PC-9 (cell line): ENCODE data around the gene TPSG1. TPM values are rescaled to one million over a fixed set of nuclear protein-coding genes. Genes with fewer than 3 reads are reported as not detected.

ENCODE experiments used
- BruUV-seq: library from RNA; stranded (reverse); fragments of 400-500 nt; replicated peaks from 2 replicates; lab custom pipeline; 2021; lab: Mats Ljungman, UMichigan
- CTCF ChIA-PET: fragments of 300-600 bp; sonication (Branson Sonifier 250); formaldehyde crosslinking; loops from one replicate; lab custom pipeline; 2022; ENCODE audit warnings: antibody characterized with exemption; lab: Charles Lee
- POLR2A ChIA-PET: fragments of 300-600 bp; sonication (Branson Sonifier 250); formaldehyde crosslinking; loops from one replicate; lab custom pipeline; 2022; ENCODE audit warnings: antibody characterized with exemption; ENCODE audit not compliant: unreplicated experiment; lab: Charles Lee
- DNase-seq, 2 experiments: peaks; one replicate each; pipeline versions ENCODE4 v3.0.0 to v3.0.0-alpha.2; 2015 to 2022; ENCODE audit warnings: mixed read lengths in 1 of 2
- H2AFZ ChIP-seq: fragments of 200-600 bp; sonication (generic); 2 replicates; pipeline ENCODE4 v1.8.1; 2017; ENCODE audit warnings: antibody characterized with exemption
- H3F3A ChIP-seq: fragments of 200-600 bp; sonication (generic); 2 replicates; pipeline ENCODE4 v1.8.1; 2017; ENCODE audit warnings: antibody characterized with exemption, mild to moderate bottlenecking, low read depth; ENCODE audit not compliant: insufficient read depth
- H3K27ac ChIP-seq: fragments of 200-600 bp; sonication (generic); 2 replicates; pipeline ENCODE4 v1.6.1; 2016; ENCODE audit warnings: mixed run types
- H3K27me3 ChIP-seq: fragments of 200-600 bp; sonication (generic); 2 replicates; pipeline ENCODE4 v1.6.1; 2016; ENCODE audit warnings: low read depth, mixed run types; ENCODE audit not compliant: insufficient read depth
- H3K36me3 ChIP-seq: fragments of 200-600 bp; sonication (generic); 2 replicates; pipeline ENCODE4 v1.6.1; 2016; ENCODE audit warnings: low read depth, mixed run types
- H3K4me1 ChIP-seq: fragments of 200-600 bp; sonication (generic); replicated peaks from 2 replicates; pipeline ENCODE4 v1.6.1; 2016; ENCODE audit warnings: mixed run types; ENCODE audit not compliant: insufficient read depth
- H3K4me2 ChIP-seq: fragments of 200-600 bp; sonication (generic); 2 replicates; pipeline ENCODE4 v1.6.1; 2017; ENCODE audit warnings: mixed run types
- H3K4me3 ChIP-seq: fragments of 200-600 bp; sonication (generic); 2 replicates; pipeline ENCODE4 v1.6.1; 2016; ENCODE audit warnings: mixed run types
- H3K79me2 ChIP-seq: fragments of 200-600 bp; sonication (generic); 2 replicates; pipeline ENCODE4 v1.6.1; 2017; ENCODE audit warnings: low read depth, mixed run types
- H3K9me2 ChIP-seq: fragments of 200-600 bp; sonication (generic); 2 replicates; pipeline ENCODE4 v1.8.1; 2017; ENCODE audit warnings: mild to moderate bottlenecking; ENCODE audit not compliant: insufficient read depth
- H3K9me3 ChIP-seq: fragments of 200-600 bp; sonication (generic); 2 replicates; pipeline ENCODE4 v1.8.1; 2016; ENCODE audit warnings: low read depth; ENCODE audit not compliant: insufficient read depth
- H4K20me1 ChIP-seq: fragments of 200-600 bp; sonication (generic); 2 replicates; pipeline ENCODE4 v1.8.1; 2017; ENCODE audit not compliant: insufficient read depth
- EZH2 ChIP-seq: fragments of 200-600 bp; sonication (generic); IDR thresholded peaks from 2 replicates; pipeline ENCODE4 v1.8.0; 2017; ENCODE audit warnings: antibody characterized with exemption, low read depth
- intact Hi-C: fragments of 100-400 bp; cut with micrococcal nuclease; formaldehyde crosslinking; loops from one replicate; pipeline ENCODE4 v1.10.0; 2022; ENCODE audit not compliant: unreplicated experiment
- total RNA-seq: library from RNA; stranded (reverse); gene quantifications from 2 replicates; pipeline ENCODE4 v1.2.3, GENCODE V29; 2021
- TF ChIP-seq, protein P1 (sequence below): fragments of 200-600 bp; sonication (generic); conservative IDR thresholded peaks from 2 replicates; pipeline ENCODE4 v1.6.1; 2017; ENCODE audit warnings: mixed run types, antibody characterized with exemption, mild to moderate bottlenecking, moderate library complexity

Gene TPSG1
- total RNA-seq, 1 experiment from 2014 or later, result not detected

DNA sequence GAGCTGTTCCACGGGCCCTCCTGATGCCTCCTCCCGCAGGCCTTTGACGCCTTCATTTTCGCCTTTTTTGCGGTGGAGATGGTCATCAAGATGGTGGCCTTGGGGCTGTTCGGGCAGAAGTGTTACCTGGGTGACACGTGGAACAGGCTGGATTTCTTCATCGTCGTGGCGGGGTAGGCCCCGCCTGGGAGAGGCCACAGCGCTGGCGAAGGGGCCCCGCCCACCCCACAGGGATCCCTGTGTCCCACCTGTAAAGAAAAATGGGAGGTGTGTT, 29.7 kb downstream of the TPSG1 start:
- BruUV-seq, result no TSS peak
- 0 out of 2 replicates have a peak, but pooled peaks cover 6% of the 10 kb centered on the region for H3K27me3 ChIP-seq
- H3K4me2 ChIP-seq, result no peak overlapping the region
- no peak overlapping the region for H3K27ac ChIP-seq
- H3F3A ChIP-seq, result no peaks in the 10 kb centered on the region
- H4K20me1 ChIP-seq, result 0 out of 2 replicates have a peak, but pooled peaks cover 3% of the 10 kb centered on the region
- H3K36me3 ChIP-seq, result no peaks in the 10 kb centered on the region
- no peaks in the 10 kb centered on the region for H3K9me3 ChIP-seq
- ChIA-PET POLR2A (no interaction called here), CTCF (no interaction called here)
- H2AFZ ChIP-seq, result no peak overlapping the region
- no peaks in the 10 kb centered on the region for H3K9me2 ChIP-seq
- intact Hi-C loops, result no loop called here
- no peaks in the 10 kb centered on the region for H3K79me2 ChIP-seq
- no peak overlapping the region for H3K4me3 ChIP-seq
- DNase-seq, result no peak
- no peaks in the 10 kb centered on the region for H3K4me1 ChIP-seq
- TF ChIP-seq, protein P1, sequence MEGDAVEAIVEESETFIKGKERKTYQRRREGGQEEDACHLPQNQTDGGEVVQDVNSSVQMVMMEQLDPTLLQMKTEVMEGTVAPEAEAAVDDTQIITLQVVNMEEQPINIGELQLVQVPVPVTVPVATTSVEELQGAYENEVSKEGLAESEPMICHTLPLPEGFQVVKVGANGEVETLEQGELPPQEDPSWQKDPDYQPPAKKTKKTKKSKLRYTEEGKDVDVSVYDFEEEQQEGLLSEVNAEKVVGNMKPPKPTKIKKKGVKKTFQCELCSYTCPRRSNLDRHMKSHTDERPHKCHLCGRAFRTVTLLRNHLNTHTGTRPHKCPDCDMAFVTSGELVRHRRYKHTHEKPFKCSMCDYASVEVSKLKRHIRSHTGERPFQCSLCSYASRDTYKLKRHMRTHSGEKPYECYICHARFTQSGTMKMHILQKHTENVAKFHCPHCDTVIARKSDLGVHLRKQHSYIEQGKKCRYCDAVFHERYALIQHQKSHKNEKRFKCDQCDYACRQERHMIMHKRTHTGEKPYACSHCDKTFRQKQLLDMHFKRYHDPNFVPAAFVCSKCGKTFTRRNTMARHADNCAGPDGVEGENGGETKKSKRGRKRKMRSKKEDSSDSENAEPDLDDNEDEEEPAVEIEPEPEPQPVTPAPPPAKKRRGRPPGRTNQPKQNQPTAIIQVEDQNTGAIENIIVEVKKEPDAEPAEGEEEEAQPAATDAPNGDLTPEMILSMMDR, result no peak
- TF ChIP-seq EZH2, result no peak

GRCh38 chr16:1194665-1195392, 30.2 kb downstream of the TPSG1 start:
- Histone ChIP-seq H3K4me1 (no peaks in the 10 kb centered on the region), H3K4me3 (no peak overlapping the region), H3K27me3 (0 out of 2 replicates have a peak, but pooled peaks cover 6% of the 10 kb centered on the region), H4K20me1 (0 out of 2 replicates have a peak, but pooled peaks cover 3% of the 10 kb centered on the region), H2AFZ (no peak overlapping the region), H3K79me2 (no peaks in the 10 kb centered on the region), H3K27ac (no peak overlapping the region), H3F3A (no peaks in the 10 kb centered on the region), H3K36me3 (no peaks in the 10 kb centered on the region), H3K4me2 (no peak overlapping the region), H3K9me3 (no peaks in the 10 kb centered on the region), H3K9me2 (no peaks in the 10 kb centered on the region)
- BruUV-seq, result no TSS peak
- no peak for TF ChIP-seq EZH2
- TF ChIP-seq, protein P1, result peak; percentile 81
- CTCF ChIA-PET, result no interaction called here
- no peak for DNase-seq
- intact Hi-C loops, result no loop called here
- POLR2A ChIA-PET, result no interaction called here

GRCh38 chr16:1193825-1194581, 31.1 kb downstream of the TPSG1 start:
- H4K20me1 ChIP-seq, result 0 out of 2 replicates have a peak, but pooled peaks cover 3% of the 10 kb centered on the region
- no peak overlapping the region for H3K4me3 ChIP-seq
- no peak for DNase-seq
- CTCF ChIA-PET, result no interaction called here
- H2AFZ ChIP-seq, result no peak overlapping the region
- peaks cover 6% of the 10 kb centered on the region; the same call in 1 of the 2 replicates for H3K27me3 ChIP-seq
- H3K4me2 ChIP-seq, result no peak overlapping the region
- H3K36me3 ChIP-seq, result no peaks in the 10 kb centered on the region
- no peaks in the 10 kb centered on the region for H3F3A ChIP-seq
- intact Hi-C loops, result no loop called here
- TF ChIP-seq EZH2, result no peak
- TF ChIP-seq, protein P1, result no peak
- H3K9me3 ChIP-seq, result no peaks in the 10 kb centered on the region
- H3K79me2 ChIP-seq, result no peaks in the 10 kb centered on the region
- no peak overlapping the region for H3K27ac ChIP-seq
- POLR2A ChIA-PET, result no interaction called here
- no peaks in the 10 kb centered on the region for H3K4me1 ChIP-seq
- H3K9me2 ChIP-seq, result no peaks in the 10 kb centered on the region
- no TSS peak for BruUV-seq
